Right cardiac atrium (tissue), 5 donors: ENCODE measurements around the gene SEMA6B. TPM values are rescaled to one million over a fixed set of nuclear protein-coding genes. Genes with fewer than 3 reads are reported as not detected.
A peak's percentile ranks its signal among the peaks of the same experiment; 100 is the strongest.

Source experiments
- ATAC-seq, 2 donors: fragments of 200-7000 bp; cut with Tn5 transposase; one replicate each; pipeline versions ENCODE4 v1.8.0 to v1.9.1; 2020; ENCODE audit warnings: moderate library complexity in 2 of 2, mild to moderate bottlenecking in 1 of 2
- DNase-seq, 3 donors: peaks; one replicate each; pipeline ENCODE4 v3.0.0-alpha.2; 2020
- H3K27ac ChIP-seq: one replicate; pipeline ENCODE4 v1.5.1; 2013; ENCODE audit warnings: mild to moderate bottlenecking, low read length, control low read depth, moderate library complexity
- H3K27me3 ChIP-seq: one replicate; pipeline ENCODE4 v1.6.1; 2013; ENCODE audit not compliant: control insufficient read depth, insufficient read depth
- H3K4me1 ChIP-seq: one replicate; pipeline ENCODE4 v1.6.1; 2013; ENCODE audit warnings: low read length; ENCODE audit not compliant: control insufficient read depth, insufficient read depth
- H3K4me3 ChIP-seq: one replicate; pipeline ENCODE4 v1.5.1; 2013; ENCODE audit warnings: low read length, control low read depth
- H3K9me3 ChIP-seq: one replicate; pipeline ENCODE4 v1.6.1; 2013; ENCODE audit warnings: low read length; ENCODE audit not compliant: control insufficient read depth
- WGBS: extraction: QIAGEN DNeasy Blood & Tissue Kit; methylation state at CpG from one replicate; pipeline ENCODE4 v1.1.7; 2013; 5-methylcytosine and 5-hydroxymethylcytosine counted together
- intact Hi-C, 4 donors: fragments of 100-400 bp; cut with DNase I; formaldehyde crosslinking; loops; one replicate each; pipeline versions ENCODE4 v1.11.0 to v1.14.0; 2022 to 2023
- polyA plus RNA-seq: library from polyadenylated mRNA; stranded (reverse); fragments of 200-250 nt; gene quantifications from one replicate; pipeline ENCODE4 v1.2.3, GENCODE V29; 2013
- total RNA-seq, 4 donors: library from RNA; stranded (reverse); fragmentation: NEBNext Ultra II Directional; extraction: Animal tissue kit (Norgen Biotek cat#: 25700); gene quantifications; one replicate each; pipeline ENCODE4 v1.2.1, GENCODE V29; 2021
- donor health status: healthy with polysubstance abuse.
- donor health status: DM: no; HTN: yes; CAD: no.
- donor health status: DM: no; HTN: no; CAD: no.
- donor health status: DM: no; HTN: yes; CAD: no; lungs with severe emphysema.
- donor health status: DM: yes; HTN: yes; CAD: no.

SEMA6B gene
- total and polyA plus RNA-seq, 5 donors, result 4.2 to 11.5 (median 8.9) TPM

- 54% methylated on average over 9 of the region's 9 CpGs for WGBS
- no peaks in the 10 kb centered on the region for H3K4me1 ChIP-seq
- H3K9me3 ChIP-seq, result no peaks in the 10 kb centered on the region
- no peak overlapping the region for H3K4me3 ChIP-seq
- ATAC-seq, result no peak
- intact Hi-C loops, result no loop called here
- no peaks in the 10 kb centered on the region for H3K27me3 ChIP-seq
- no peak for DNase-seq
- H3K27ac ChIP-seq, result no peak overlapping the region
Observed at GRCh38 chr19:4588291-4588761, 28.8 kb upstream of the SEMA6B start.

- Histone ChIP-seq H3K4me3 (no peak overlapping the region), H3K27ac (no peak overlapping the region), H3K27me3 (no peaks in the 10 kb centered on the region), H3K9me3 (no peaks in the 10 kb centered on the region), H3K4me1 (no peaks in the 10 kb centered on the region)
- 89% methylated on average over 6 of the region's 6 CpGs for WGBS
- DNase-seq (peak in 1 of 3 donors; percentile 27), ATAC-seq (no peak)
- intact Hi-C loops, result no loop called here
Observed at GRCh38 chr19:4587527-4587926, 28.0 kb upstream of the SEMA6B start.

- no peak for ATAC-seq
- 79% methylated on average over 6 of the region's 6 CpGs for WGBS
- Histone ChIP-seq H3K9me3 (no peaks in the 10 kb centered on the region), H3K27me3 (no peaks in the 10 kb centered on the region), H3K4me1 (no peaks in the 10 kb centered on the region), H3K4me3 (no peak overlapping the region), H3K27ac (no peak overlapping the region)
- intact Hi-C loops, result no loop called here
- DNase-seq, result peak in 1 of 3 donors; percentile 2
Observed at GRCh38 chr19:4586691-4587090, 27.2 kb upstream of the SEMA6B start.

- Histone ChIP-seq H3K4me3 (no peak overlapping the region), H3K27ac (no peak overlapping the region), H3K9me3 (no peaks in the 10 kb centered on the region), H3K4me1 (no peaks in the 10 kb centered on the region), H3K27me3 (no peaks in the 10 kb centered on the region)
- no peak for DNase-seq
- no peak for ATAC-seq
- 82% methylated on average over 6 of the region's 6 CpGs for WGBS
- intact Hi-C loops, result no loop called here
Observed at GRCh38 chr19:4586245-4586644, 26.8 kb upstream of the SEMA6B start.

GRCh38 chr19:4585556-4585955 is 26.1 kb upstream of the SEMA6B start:
- no peaks in the 10 kb centered on the region for H3K27me3 ChIP-seq
- WGBS, result 92% methylated on average over 1 of the region's 1 CpG
- DNase-seq (peak in 1 of 3 donors; percentile 11), ATAC-seq (no peak)
- no peaks in the 10 kb centered on the region for H3K9me3 ChIP-seq
- no peaks in the 10 kb centered on the region for H3K4me1 ChIP-seq
- H3K27ac ChIP-seq, result no peak overlapping the region
- intact Hi-C loops, result no loop called here
- H3K4me3 ChIP-seq, result no peak overlapping the region

GRCh38 chr19:4584670-4585460 is 25.4 kb upstream of the SEMA6B start:
- Histone ChIP-seq H3K27me3 (no peaks in the 10 kb centered on the region), H3K9me3 (no peaks in the 10 kb centered on the region), H3K4me3 (peak overlapping the region; percentile 61), H3K27ac (no peak overlapping the region), H3K4me1 (no peaks in the 10 kb centered on the region)
- intact Hi-C loops, result no loop called here
- DNase-seq, result peak in 1 of 3 donors; percentile 48
- ATAC-seq, result no peak
- 8% methylated on average over 45 of the region's 45 CpGs for WGBS

GRCh38 chr19:4583961-4584669 is 24.6 kb upstream of the SEMA6B start:
- no peaks in the 10 kb centered on the region for H3K4me1 ChIP-seq
- H3K27me3 ChIP-seq, result no peaks in the 10 kb centered on the region
- no peaks in the 10 kb centered on the region for H3K9me3 ChIP-seq
- DNase-seq, result peak in 2 of 3 donors; percentile 53 to 59
- WGBS, result 3% methylated on average over 49 of the region's 49 CpGs
- H3K4me3 ChIP-seq, result peak overlapping the region; percentile 61
- peak in 1 of 2 donors; percentile 36 for ATAC-seq
- H3K27ac ChIP-seq, result no peak overlapping the region
- intact Hi-C loops, result no loop called here

GRCh38 chr19:4582980-4583842 is 23.7 kb upstream of the SEMA6B start:
- intact Hi-C loops, result no loop called here
- WGBS, result 68% methylated on average over 16 of the region's 16 CpGs
- Histone ChIP-seq H3K27ac (no peak overlapping the region), H3K9me3 (no peaks in the 10 kb centered on the region), H3K4me1 (no peaks in the 10 kb centered on the region), H3K4me3 (no peak overlapping the region), H3K27me3 (no peaks in the 10 kb centered on the region)
- DNase-seq (peak in 1 of 3 donors; percentile 47), ATAC-seq (no peak)

- intact Hi-C loops, result no loop called here
- Histone ChIP-seq H3K4me1 (no peaks in the 10 kb centered on the region), H3K4me3 (peak overlapping the region; percentile 56), H3K27me3 (no peaks in the 10 kb centered on the region), H3K27ac (no peak overlapping the region), H3K9me3 (no peaks in the 10 kb centered on the region)
- WGBS, result 16% methylated on average over 49 of the region's 57 CpGs
- ATAC-seq (no peak), DNase-seq (peak in 1 of 3 donors; percentile 58)
Observed at GRCh38 chr19:4581666-4582553, 22.4 kb upstream of the SEMA6B start.
